Measurements from ENCODE around the gene FURIN. TPM values are rescaled to one million over a fixed set of nuclear protein-coding genes. Genes with fewer than 3 reads are reported as not detected.

The FURIN gene
- total RNA-seq, 1 experiment from 2014 or later = 35.1 TPM

DNA sequence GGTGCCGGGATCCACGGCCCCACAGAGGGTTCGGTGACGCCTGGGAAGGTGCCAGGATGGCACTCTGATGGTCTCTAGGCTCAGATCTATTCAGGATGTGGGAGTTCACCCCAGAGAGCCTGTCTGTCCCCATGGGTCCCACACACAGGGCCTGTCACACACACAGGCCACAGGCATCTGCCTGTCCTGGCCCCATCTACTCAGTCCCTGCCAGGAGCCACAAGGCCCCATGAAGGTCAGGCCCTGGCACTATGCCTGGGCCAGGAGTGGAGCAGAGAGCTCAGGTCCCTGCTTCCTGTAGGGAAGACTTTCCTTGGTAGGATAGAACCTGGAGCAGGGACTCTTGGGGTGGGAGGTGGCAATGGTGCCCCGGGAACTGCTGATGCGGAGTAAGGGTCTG, 49.0 kb upstream of the FURIN start:
- TF ChIP-seq, protein P1, sequence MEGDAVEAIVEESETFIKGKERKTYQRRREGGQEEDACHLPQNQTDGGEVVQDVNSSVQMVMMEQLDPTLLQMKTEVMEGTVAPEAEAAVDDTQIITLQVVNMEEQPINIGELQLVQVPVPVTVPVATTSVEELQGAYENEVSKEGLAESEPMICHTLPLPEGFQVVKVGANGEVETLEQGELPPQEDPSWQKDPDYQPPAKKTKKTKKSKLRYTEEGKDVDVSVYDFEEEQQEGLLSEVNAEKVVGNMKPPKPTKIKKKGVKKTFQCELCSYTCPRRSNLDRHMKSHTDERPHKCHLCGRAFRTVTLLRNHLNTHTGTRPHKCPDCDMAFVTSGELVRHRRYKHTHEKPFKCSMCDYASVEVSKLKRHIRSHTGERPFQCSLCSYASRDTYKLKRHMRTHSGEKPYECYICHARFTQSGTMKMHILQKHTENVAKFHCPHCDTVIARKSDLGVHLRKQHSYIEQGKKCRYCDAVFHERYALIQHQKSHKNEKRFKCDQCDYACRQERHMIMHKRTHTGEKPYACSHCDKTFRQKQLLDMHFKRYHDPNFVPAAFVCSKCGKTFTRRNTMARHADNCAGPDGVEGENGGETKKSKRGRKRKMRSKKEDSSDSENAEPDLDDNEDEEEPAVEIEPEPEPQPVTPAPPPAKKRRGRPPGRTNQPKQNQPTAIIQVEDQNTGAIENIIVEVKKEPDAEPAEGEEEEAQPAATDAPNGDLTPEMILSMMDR (conservative IDR thresholded peaks at IDR 0.05) = no peak
- Mint-ChIP-seq H3K27ac (no peak overlapping the region), H3K4me1 (peaks cover 31 to 41% of the 10 kb centered on the region in 2 experiments), H3K9me3 (no peaks in the 10 kb centered on the region), H3K4me3 (no peak overlapping the region), H3K36me3 (ENCODE audit: insufficient read depth in 1 of 3, low read depth in 3 of 3) (peaks cover 4 to 15% (median 11%) of the 10 kb centered on the region in 3 experiments; a peak in 6 of 7 replicates), H3K27me3 (ENCODE audit: low read depth) (no peaks in the 10 kb centered on the region)
- Histone ChIP-seq H2BK5ac (ENCODE audit: insufficient read length, low read length) (no peak overlapping the region), H3K4me2 (ENCODE audit: insufficient read depth, insufficient read length, low read length) (no peak overlapping the region), H4K20me1 (ENCODE audit: control insufficient read depth, insufficient read depth, insufficient read length) (no peaks in the 10 kb centered on the region), H3K23me2 (ENCODE audit: insufficient read length, low read depth, low read length, poor library complexity, severe bottlenecking) (no peaks in the 10 kb centered on the region), H3K23ac (ENCODE audit: insufficient read length, low read depth, low read length) (no peak overlapping the region), H2BK20ac (ENCODE audit: low read depth, low read length, poor library complexity, severe bottlenecking) (no peak overlapping the region), H2AK5ac (ENCODE audit: insufficient read length, low read length) (no peak overlapping the region), H3T11ph (ENCODE audit: low read length) (no peak overlapping the region), H3K14ac (ENCODE audit: insufficient read depth, low read length) (no peak overlapping the region), H4K5ac (ENCODE audit: insufficient read length, low read depth, low read length) (no peak overlapping the region), H4K91ac (ENCODE audit: insufficient read length, low read depth, low read length) (no peak overlapping the region), H3K4me1 (ENCODE audit: insufficient read depth, low read length) (no peaks in the 10 kb centered on the region), H2AFZ (ENCODE audit: low read length) (no peak overlapping the region), H3K27ac (ENCODE audit: insufficient read length, low read depth, low read length) (no peak overlapping the region), H3K79me1 (ENCODE audit: insufficient read depth, low read depth, low read length, poor library complexity, severe bottlenecking) (no peaks in the 10 kb centered on the region), H2BK120ac (ENCODE audit: low read depth, low read length, poor library complexity, severe bottlenecking) (no peak overlapping the region), H3K4ac (ENCODE audit: low read depth, low read length) (no peak overlapping the region), H3K56ac (ENCODE audit: insufficient read length, low read depth, low read length) (no peak overlapping the region), H4K8ac (replicated peaks; ENCODE audit: insufficient read length, low read depth, low read length) (no peak overlapping the region), H2BK15ac (ENCODE audit: low read depth, low read length) (no peak overlapping the region), H3K9me3 (ENCODE audit: control insufficient read depth, low read depth, low read length) (no peaks in the 10 kb centered on the region), H3K18ac (ENCODE audit: insufficient read length, low read depth, low read length) (no peak overlapping the region), H3K27me3 (ENCODE audit: insufficient read depth, low read length) (no peaks in the 10 kb centered on the region), H3K79me2 (ENCODE audit: insufficient read depth, low read length) (no peaks in the 10 kb centered on the region), H2BK12ac (ENCODE audit: insufficient read length, low read depth, low read length) (no peak overlapping the region), H3K9ac (ENCODE audit: extremely low read depth, insufficient read length, low read length) (no peak overlapping the region)
- no CpG with 5 or more reads among the region's 6 CpGs for WGBS (ENCODE audit: extremely low coverage, insufficient read length, low lambda C conversion rate)
- no peak for DNase-seq
